HG03521 (cell line): ENCODE data around the gene UHRF1.
A peak's percentile ranks its signal among the peaks of the same experiment; 100 is the strongest.
"Not testable (repeated sequence)": the region's sequence is repeated elsewhere in the genome, so short reads cannot be mapped to it uniquely, and the experiment has no call there.

ENCODE experiments used
- ATAC-seq: cut with Tn5 transposase; IDR thresholded peaks from one replicate; pipeline ENCODE4 v1.9.1; 2021; ENCODE audit warnings: mild to moderate bottlenecking, moderate library complexity; ENCODE audit not compliant: unreplicated experiment

Gene UHRF1

DNA sequence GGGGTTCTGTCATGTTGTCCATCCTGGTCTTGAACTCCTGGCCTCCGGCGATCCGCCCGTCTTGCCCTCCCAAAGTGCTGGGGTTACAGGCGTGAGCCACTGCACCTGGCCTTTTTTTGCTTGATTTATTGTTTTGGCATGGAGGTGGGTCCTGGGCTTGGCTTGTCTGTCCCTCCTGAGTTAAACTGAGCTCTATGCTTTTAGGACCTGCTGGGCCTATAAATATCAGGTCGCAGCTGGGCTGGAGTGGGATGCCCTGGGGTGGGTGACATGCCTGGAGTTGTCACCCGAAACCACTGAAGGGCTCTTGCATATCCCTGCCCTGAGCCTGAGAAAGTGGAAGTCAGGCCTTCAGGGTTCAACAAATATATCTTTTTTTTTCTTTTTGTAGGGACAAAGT is 12.2 kb upstream of the UHRF1 start:
- ATAC-seq, result no peak

DNA sequence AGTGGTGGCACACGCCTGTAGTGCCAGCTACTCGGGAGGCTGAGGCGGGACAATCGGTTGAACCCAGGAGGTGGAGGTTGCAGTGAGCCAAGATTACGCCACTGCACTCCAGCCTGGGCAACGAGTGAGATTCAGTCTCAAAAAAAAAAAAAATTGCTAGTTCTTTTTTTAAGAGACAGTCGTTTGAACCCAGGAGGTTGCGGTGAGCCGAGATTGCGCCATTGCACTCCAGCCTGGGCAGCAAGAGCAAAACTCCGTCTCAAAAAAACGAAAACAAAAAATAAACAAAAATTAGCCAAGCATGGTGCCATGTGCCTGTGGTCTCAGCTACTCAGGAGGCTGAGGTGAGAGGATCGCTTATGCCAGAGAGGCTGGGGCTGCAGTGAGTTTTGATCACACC is 8.4 kb upstream of the UHRF1 start:
- ATAC-seq, result not testable (repeated sequence)

DNA sequence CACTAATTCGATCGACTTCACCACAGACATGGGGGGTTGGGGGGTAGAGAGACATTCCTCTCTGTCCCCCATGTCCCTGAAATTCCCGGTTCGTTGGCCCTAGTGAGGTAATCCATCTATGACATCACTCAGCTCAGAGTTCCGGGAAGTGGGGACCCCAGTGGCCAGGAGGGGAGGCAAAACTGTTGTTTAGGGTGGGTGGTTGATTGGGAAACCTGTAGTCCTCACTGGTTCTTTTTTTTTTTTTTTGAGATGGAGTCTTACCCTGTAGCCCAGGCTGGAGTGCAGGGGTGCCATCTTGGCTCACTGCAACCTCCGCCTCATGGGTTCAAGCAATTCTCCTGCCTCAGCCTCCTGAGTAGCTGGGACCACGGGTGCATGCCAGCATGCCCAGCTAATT is 6.5 kb upstream of the UHRF1 start, which contains the start of gene ARRDC5:
ARRDC5 (minus strand) TSS at position 101 of the 400 bp plus-strand sequence; CDS start at position 30, 71 bp downstream.
- ATAC-seq, result no peak

DNA sequence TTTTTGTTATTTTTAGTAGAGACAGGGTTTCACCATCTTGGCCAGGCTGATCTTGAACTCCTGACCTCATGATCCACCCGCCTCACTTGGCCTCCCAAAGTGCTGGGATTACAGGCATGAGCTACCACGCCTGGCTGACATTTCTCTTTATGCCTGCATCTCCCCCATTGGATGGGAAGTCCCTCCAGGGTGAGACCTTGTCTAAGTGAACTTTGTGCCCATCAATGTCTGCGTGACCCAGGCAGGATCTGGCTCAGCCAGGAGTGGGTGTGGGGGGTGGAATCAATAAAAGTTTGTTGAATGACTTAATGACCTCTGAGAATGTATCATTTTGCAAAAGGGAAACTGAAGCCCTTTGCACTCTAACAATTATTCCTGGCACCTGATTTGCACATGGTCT is 4.8 kb upstream of the UHRF1 start:
- no peak for ATAC-seq

DNA sequence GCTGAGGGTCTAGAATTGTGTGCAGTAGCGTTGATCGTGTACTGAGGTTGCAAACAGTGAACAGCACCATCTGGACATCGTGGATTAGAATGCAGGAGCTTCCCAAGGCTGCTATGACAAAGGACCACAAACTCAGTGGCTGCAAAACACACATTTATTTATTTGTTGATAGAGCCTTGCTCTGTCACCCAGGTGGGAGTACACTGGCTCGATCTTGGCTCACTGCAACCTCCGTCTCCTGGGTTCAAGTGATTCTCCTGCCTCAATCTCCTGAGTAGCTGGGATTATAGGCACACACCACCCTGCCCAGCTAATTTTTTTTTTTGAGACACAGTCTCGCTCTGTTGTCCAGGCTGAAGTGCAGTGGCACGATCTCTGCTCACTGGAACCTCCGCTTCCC is 2.3 kb upstream of the UHRF1 start:
- ATAC-seq, result no peak

DNA sequence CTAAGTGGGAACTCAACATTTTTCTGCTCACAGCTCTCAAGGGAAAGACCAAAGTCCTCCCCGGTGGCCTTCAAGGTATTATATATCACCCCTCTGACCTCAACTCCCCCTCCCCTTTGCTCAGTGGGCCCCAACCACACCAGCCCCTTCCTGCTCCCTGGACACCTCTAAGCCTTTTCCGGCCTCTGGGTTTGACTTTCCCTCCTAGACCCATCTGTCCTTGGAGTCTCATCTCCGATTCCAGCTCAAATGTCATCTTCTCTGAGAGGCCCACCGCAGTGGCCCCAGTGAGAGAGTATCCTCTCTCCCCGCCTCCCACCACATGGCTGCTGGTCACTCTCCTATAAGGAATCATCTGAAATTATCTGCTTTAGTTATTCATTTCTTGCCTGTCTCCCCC is 941 bp upstream of the UHRF1 start:
- no peak for ATAC-seq

DNA sequence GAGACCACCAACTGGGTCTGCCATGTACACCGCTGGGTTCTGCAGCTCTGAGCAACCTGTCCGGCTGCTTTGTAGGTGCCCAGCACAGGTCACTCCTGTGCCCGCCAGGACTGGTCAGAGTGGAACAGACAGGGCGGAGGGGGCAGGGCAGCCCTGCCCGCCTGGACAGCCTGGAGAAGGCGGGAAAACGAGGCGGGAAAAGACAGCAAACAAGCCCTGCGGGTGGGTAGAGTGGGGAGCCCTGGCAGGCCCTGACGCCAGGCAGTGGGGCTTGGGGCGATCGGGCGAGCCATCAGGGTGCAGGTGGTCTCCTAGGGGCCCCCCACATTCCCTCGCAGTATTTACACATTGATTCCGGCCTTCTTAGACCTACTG is 533 bp upstream of the UHRF1 start:
- ATAC-seq, result no peak

DNA sequence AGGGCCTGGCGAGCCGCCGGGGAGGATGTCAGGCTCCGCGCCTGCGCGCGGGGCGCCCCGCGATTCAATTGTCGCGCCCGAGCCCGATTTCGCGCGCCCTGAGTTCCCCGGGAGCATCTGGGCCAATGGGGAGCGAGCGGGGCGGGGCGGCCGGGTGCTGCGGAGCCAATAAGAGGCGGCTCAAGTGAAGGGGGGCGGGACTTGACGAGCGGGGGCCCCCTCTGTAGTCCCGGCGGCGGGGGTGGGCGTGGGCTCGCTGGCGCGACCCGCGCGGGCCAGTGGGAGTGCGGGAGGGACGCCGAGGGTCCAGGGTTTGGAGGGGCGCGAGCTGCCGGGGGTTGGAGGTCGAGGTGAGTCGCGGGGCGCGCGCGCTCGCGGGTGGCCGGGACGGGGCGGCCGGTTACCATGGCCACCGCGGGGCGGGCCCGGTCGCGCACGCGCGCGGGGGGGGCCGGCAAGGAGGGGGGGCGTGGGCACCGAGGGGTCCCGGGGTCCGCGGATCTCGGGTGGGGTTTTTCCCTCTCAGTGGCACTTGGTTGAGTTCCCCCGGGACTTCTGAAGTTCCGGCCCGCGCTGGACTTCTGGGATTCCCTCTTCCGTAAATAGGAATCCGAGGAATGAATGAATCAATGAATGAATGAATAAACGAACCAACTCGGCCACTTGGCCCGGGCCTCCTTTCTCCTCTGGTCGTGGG is 744 bp downstream of the UHRF1 start:
- ATAC-seq, result peak; percentile 77

DNA sequence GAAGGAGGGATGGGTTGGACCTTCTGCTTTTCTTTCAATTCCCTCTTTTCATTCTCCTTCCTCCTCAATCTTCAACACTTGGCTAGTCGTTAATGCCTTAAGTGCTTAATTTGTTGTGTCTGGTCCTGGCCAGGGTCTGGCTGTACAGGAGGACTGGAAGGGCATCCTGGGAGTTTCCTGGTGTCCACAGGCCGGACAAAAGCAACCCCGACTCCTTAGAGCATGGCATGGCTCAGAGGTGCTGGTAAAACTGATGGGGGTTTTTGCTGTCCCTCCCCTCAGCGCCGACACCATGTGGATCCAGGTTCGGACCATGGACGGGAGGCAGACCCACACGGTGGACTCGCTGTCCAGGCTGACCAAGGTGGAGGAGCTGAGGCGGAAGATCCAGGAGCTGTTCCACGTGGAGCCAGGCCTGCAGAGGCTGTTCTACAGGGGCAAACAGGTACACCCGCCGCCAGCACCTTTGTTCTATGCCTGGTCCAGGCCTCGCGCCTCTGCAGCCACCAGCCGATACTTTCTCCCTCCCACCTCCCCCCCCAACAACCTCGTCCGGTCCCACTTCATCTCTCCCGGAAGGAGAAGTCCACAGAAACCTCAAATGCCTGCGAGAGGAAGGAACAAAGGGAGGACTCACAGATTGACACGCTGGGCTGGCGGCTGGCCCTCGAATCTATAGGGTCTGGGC is 1.4 kb downstream of the UHRF1 start:
- no peak for ATAC-seq

DNA sequence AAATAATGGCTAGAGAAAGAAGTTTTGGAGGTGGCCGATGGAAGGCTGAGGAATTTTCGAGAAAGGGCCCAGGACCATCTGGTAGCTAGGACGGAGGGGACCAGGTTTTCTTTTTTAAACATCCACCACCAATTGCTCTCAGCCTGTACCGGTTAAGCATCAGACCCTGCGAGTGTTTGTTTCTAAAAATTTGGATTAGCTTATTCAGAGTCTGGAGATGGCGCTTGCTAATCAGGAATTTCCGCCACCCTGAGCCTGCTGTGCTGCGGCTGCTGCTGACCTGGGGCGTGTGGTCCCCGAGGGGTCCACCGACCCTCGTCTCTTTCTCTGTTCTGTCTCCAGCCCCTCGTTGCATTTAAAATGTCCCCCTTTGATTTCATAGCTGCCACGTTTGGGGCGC is 2.0 kb downstream of the UHRF1 start:
- no peak for ATAC-seq

DNA sequence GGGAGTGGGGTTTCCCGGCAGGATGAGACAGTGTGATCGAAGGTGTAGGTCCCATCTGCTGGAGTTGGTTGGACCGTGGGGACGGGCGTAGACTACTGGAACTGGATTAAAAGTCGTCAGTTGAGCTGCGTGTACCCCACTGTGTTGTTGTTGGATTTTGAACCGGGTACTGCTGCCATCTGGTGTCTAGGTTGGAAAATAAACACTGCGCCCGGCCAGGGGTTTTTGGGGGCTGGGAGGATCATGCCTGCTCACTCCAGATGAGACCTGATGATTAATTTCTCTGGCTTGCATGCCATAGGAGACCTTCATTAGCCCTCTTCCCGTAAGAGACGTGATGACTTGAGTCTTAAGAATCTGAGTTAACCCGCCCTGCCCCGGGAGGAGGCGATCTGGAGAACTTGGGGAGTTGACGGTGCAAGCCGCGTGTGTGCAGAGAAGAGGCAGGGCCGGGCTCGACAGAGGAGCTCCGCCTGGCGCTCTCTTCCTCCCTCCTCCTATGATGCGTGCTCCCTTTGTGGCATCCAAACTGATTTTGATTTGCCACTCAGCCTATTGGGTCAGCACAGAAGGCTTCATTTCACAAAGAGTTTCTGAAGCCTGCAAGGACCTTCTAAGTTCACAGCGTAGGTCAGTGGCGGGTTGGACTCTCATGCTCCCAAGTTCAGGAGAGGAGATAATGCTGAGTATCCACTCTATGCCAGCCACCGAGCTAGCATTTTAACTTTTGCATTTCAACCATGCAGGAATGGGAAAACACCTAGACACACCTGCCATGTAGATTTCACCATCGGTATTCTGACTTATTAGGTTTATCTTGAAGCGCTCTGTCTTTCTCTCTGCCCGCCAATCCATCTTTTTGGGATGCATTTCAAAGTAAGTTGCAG is 2.7 kb downstream of the UHRF1 start:
- ATAC-seq, result no peak

DNA sequence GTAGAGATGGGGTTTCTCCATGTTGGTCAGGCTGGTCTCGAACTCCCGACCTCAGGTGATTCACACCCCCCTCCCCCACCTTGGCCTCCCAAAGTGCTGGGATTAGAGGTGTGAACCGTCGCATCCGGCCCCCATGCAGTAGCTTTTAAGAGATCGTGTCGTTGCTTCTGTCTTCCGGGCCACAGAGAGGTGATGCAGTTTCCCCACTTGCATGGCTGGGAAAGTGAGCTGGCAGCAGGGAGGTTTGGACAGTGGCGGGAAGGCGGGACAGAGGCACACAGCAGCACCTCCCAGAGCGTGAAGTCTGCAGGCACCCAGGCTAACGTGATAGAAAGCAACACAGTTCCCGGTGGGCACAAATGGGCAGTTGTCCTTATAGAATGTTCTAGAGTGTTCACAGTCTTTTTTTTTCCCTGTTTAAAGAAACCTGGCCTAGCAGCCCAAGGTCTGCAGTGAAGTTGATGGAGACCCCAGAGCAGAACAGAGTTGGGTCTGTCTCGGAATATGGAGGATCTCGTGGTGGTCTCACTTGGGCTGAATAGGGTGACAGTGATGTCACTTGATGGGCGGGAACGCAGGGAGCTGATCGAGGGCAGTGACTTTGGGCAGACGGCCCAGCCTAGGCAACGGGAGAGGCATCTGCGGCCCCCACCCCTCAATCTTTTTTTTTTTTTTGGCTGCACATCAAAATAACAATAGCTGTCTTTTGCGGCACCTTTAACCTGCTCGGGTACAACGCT is 4.9 kb downstream of the UHRF1 start:
- ATAC-seq, result no peak

DNA sequence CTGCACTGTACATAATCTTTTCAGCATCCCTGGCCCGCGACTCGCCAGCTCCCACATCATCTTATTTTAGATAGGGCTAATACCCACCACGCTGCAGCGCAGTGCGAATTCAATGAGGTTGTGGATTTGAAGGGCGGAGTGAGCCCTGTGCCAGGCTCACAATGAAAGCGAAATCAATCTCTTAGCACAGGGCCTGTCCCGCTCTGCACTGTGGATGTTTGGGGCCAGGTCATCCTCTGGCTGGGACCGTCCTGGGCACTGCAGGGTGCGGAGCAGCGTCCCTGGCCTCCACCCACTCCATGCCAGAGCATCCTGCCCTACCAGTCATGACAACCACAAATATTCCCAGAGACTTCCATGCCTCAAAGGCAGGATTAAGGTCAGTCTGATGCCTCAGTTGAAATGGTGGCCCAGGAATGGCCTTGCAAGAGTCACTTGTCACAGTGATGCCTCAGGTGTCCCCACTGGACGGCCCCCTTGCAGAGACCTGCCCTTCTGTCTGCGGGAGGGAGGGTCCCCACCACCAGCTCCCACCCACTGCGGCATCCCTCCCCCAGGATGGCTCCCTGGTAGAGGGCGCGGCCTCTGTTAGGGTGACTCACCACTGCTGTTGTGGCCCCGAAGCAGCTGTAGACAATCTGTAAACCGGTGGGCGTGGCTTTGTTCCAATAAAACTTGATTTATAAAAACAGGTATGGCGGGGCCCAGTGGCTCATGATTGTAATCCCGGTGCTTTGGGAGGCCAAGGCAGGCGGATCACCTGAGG is 5.6 kb downstream of the UHRF1 start:
- no peak for ATAC-seq

DNA sequence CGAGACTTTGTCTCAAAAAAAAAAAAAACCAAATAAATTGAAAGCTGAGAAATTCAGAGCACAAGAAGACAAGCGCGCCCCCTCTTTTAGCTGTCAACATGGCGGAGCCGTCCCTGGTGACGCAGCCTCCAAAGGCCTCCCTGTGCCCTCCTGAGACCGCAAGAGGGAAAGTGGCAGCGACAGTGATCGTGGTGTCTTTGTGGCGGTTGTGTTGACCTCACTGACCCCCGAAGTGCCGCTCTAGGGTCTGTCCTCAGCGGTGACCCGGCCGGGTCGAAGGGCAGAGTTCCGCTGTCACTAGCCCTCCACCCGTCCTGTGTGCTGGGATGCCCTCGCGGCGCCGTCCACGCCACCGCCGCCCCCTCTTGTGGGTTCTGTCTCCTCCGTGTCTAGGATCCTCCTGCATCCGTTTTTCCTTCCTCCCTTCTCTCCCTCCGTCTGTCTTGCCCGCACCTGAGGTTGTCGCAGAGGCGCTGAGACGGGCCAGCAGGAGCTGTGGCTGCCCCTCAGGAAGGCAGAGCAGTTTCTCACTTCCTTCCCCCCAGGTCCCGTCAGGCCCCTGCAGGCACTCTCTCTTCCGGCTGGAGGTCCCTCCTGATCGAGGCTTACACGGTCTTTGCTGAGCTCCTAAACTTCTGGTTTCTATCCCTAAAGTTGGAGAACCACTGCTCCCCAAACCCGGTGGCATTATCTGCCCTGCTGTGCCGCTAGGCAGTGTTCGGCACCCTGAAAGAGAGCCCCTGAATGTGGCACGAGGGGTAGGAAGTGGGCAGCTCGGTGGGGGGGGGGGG is 7.2 kb downstream of the UHRF1 start:
- no peak for ATAC-seq

DNA sequence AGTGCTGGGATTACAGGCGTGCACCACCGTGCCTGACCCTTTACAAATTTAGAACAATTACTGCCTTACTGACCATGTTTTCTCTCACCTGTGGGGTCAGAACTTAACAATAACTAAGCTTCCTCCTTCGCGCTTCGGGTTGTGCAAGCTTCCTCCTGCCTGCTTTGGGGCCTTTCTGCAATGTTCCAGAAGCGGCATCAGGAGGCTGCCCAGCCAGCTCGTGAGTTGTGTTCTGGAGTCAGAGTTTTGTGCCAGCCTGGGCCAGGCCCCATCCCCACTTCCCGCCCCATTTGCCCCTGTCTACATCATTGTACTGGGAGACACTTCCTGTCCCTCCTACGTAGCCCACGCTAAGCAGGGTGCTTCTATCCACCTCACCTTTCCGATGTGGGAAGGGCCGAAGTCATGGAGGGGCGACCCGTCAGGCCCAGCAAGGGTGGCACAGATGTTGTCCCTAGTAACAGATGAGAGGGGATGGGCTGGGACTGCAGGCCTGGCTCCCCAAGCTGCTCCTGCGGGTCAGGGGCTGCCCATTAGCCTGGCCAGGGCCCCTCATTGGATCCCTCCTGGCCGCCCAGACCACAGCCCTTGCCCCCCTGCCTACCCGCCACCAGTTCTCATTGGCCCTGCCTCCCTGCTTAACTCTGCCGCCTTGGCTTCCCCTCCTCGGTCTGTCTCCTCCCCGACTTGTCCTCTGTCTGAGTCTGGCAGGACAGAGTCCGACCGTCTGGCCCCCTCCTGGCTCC is 13.4 kb downstream of the UHRF1 start:
- no peak for ATAC-seq

DNA sequence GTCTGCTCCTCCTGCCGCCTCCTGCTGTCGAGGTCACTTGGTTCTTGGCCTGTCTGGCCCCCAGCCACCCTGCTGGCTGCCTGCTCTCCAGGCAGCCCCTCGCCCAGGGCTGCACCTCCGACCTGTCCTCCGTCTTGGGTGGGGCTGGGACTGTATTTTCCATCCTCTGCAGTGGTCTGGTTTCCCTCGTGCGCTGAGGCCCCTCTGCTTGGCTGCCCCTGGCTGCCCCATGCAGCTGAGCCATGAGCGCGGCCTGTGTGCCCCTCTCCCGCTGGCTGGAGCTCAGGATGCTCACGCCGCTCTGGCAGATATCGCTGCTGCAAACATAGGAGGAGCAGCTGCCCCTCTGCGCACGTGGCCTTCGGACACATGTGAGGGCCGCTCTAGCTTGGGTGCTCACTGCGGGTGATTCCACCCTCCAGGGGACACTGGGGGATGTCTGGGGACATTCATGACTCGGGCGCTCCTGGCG is 14.0 kb downstream of the UHRF1 start:
- no peak for ATAC-seq

DNA sequence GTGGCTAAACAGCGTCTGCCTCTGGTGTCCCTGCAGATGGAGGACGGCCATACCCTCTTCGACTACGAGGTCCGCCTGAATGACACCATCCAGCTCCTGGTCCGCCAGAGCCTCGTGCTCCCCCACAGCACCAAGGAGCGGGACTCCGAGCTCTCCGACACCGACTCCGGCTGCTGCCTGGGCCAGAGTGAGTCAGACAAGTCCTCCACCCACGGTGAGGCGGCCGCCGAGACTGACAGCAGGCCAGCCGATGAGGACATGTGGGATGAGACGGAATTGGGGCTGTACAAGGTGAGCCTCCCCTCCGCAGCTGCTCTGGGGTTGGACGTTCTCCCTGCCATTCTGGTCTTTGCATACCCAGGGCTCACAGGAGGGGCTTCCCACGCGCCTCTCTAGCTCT is 19.9 kb downstream of the UHRF1 start:
- no peak for ATAC-seq

DNA sequence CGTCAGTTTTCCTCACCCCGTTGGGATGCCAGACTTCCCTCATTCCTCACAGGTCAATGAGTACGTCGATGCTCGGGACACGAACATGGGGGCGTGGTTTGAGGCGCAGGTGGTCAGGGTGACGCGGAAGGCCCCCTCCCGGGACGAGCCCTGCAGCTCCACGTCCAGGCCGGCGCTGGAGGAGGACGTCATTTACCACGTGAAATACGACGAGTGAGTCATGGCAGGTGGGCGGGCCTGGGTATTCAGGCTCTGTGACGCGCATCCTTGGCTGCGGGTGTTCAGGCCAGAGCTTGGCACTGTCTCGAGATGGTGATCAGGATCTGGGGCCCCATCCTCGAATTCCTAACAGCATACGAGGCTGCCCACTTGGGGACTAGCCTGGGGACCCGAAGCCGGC is 21.4 kb downstream of the UHRF1 start:
- ATAC-seq, result no peak

DNA sequence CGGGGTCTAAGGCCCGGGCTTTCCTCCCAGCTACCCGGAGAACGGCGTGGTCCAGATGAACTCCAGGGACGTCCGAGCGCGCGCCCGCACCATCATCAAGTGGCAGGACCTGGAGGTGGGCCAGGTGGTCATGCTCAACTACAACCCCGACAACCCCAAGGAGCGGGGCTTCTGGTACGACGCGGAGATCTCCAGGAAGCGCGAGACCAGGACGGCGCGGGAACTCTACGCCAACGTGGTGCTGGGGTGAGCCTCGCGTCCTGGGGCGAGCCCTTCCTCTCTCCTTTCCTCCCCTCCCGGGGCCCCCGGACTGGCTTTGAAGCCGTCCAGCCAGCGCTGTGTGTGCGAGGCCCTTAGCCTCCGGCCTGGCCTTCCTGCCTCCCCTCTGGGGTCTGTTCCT is 23.4 kb downstream of the UHRF1 start:
- ATAC-seq, result no peak
